Skeletal muscle satellite cell (primary cell): ENCODE measurements around the gene BAG2.

Source experiments
- H3K27me3 ChIP-seq: 2 replicates; pipeline ENCODE4 v1.7.0; 2013; ENCODE audit warnings: low read length; ENCODE audit not compliant: control insufficient read depth, insufficient read depth
- H3K36me3 ChIP-seq: 2 replicates; pipeline ENCODE4 v1.7.0; 2013; ENCODE audit warnings: mild to moderate bottlenecking, control low read depth, low read length; ENCODE audit not compliant: insufficient read depth
- H3K4me1 ChIP-seq: 2 replicates; pipeline ENCODE4 v1.7.0; 2013; ENCODE audit warnings: low read length; ENCODE audit not compliant: control insufficient read depth, insufficient read depth
- H3K4me2 ChIP-seq: 2 replicates; pipeline ENCODE4 v1.7.0; 2013; ENCODE audit warnings: mild to moderate bottlenecking, low read length
- H3K4me3 ChIP-seq: 2 replicates; pipeline ENCODE4 v1.7.0; 2013; ENCODE audit warnings: low read length
- H3K9ac ChIP-seq: 2 replicates; pipeline ENCODE4 v1.7.0; 2013; ENCODE audit warnings: mild to moderate bottlenecking, low read depth, low read length, moderate library complexity
- H3K9me3 ChIP-seq: replicated peaks from 2 replicates; pipeline ENCODE4 v1.7.0; 2013; ENCODE audit warnings: mild to moderate bottlenecking, control low read depth, low read length

Gene BAG2

DNA sequence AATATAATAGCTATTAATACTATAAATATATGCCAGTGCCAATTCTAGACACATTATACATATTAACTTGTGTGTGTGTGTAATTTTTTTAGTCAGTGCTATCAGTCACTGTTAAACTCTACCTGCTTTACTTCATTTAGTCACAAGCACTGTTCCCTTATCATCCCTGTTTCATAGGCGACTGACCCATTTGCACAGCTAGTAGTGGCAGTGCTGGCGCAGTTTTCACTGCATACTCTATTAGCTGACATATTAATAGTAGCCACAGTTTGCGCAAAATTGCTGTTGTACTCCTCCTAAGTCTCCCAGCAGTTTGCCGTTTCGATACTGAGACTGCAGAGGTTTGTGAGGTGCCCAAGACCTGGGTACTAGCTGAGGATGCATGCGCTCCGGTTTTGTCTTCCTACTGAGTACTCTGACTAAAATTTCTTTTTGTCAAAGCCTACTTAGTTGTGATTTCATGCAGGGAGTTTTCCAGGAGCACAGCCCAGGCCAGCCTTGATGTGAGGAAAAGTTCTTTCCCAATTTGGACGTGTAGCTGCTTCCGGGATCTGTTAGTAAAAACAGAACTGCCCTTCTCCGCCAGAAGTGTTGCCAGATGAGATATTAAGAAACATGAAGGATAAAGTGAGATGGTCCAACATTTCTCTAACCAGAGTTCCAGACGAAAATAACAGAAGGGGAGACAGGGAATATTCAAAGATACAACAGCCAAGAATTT is 5.6 kb downstream of the BAG2 start:
- peak overlapping the region; percentile 51 for H3K9ac ChIP-seq
- H3K9me3 ChIP-seq, result no peaks in the 10 kb centered on the region
- H3K36me3 ChIP-seq, result peaks cover 16% of the 10 kb centered on the region
- H3K27me3 ChIP-seq, result no peaks in the 10 kb centered on the region
- peak overlapping the region; percentile 80 for H3K4me2 ChIP-seq
- peaks cover 44% of the 10 kb centered on the region for H3K4me1 ChIP-seq
- peak overlapping the region; percentile 55 for H3K4me3 ChIP-seq

- peaks cover 44% of the 10 kb centered on the region for H3K36me3 ChIP-seq
- peaks cover 42% of the 10 kb centered on the region for H3K4me1 ChIP-seq
These were observed 8.5 kb downstream of the BAG2 start for GRCh38 chr6:57180596-57180995.

DNA sequence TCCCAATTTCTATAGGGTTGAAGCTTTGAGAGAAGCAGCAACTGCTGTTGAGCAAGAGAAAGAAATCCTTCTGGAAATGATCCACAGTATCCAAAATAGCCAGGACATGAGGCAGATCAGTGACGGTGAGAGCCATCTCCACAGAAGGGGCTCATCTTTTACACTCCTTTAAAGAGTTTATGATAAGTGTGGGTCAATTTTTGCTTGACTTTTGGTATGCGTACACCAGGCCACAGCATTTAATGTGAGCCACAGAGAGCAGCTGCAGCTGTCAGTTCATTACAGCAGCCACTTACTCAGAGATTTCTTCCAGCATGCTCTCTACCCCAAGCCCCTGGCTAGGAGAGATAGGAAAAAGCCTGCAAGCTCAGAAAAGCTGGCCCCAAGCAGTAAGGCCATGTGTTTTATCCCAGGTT is 9.9 kb downstream of the BAG2 start:
- H3K9ac ChIP-seq, result peak overlapping the region; percentile 0
- H3K4me3 ChIP-seq, result no peak overlapping the region
- no peaks in the 10 kb centered on the region for H3K27me3 ChIP-seq
- no peak overlapping the region for H3K4me2 ChIP-seq
- peaks cover 33% of the 10 kb centered on the region for H3K4me1 ChIP-seq
- H3K36me3 ChIP-seq, result peaks cover 48% of the 10 kb centered on the region
- H3K9me3 ChIP-seq, result no peaks in the 10 kb centered on the region

More at GRCh38 chr6:57180596-57180995, 8.5 kb downstream of the BAG2 start:
- Histone ChIP-seq H3K27me3 (no peaks in the 10 kb centered on the region), H3K9me3 (no peaks in the 10 kb centered on the region), H3K4me2 (no peak overlapping the region), H3K4me3 (no peak overlapping the region), H3K9ac (no peak overlapping the region)

- H3K9ac ChIP-seq, result no peak overlapping the region
- peaks cover 53% of the 10 kb centered on the region for H3K36me3 ChIP-seq
- H3K9me3 ChIP-seq, result no peaks in the 10 kb centered on the region
- no peak overlapping the region for H3K4me3 ChIP-seq
- H3K4me1 ChIP-seq, result peaks cover 20% of the 10 kb centered on the region
- no peaks in the 10 kb centered on the region for H3K27me3 ChIP-seq
- no peak overlapping the region for H3K4me2 ChIP-seq
These were observed 11.2 kb downstream of the BAG2 start for GRCh38 chr6:57183336-57183735.

GRCh38 chr6:57190140-57190539 is 18.0 kb downstream of the BAG2 start:
- peaks cover 61% of the 10 kb centered on the region for H3K36me3 ChIP-seq
- no peak overlapping the region for H3K9ac ChIP-seq
- no peaks in the 10 kb centered on the region for H3K27me3 ChIP-seq
- H3K4me1 ChIP-seq, result no peaks in the 10 kb centered on the region
- H3K4me3 ChIP-seq, result no peak overlapping the region
- no peak overlapping the region for H3K4me2 ChIP-seq
- H3K9me3 ChIP-seq, result no peaks in the 10 kb centered on the region

DNA sequence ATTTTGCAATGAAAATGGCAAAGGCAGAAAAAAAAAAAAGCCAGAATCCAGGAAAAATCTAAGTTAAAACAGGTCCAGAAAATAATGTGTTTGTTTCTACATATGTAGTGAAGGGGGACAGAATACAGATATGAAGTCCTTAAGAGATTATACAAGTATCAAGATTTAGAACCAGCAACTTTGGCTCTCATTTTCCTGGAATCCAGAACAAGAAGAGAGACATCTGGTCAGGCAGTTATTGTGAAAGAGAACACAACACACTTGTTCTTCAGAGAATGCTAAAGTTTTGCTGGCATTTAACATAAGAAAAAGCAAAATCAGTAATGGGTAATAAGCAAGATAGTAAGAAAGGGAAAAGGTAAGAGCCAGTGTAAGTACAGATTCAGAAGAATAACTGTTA is 21.1 kb downstream of the BAG2 start:
- Histone ChIP-seq H3K4me3 (no peak overlapping the region), H3K36me3 (peaks cover 49% of the 10 kb centered on the region), H3K9me3 (no peaks in the 10 kb centered on the region), H3K9ac (no peak overlapping the region), H3K4me2 (no peak overlapping the region), H3K4me1 (no peaks in the 10 kb centered on the region), H3K27me3 (no peaks in the 10 kb centered on the region)

DNA sequence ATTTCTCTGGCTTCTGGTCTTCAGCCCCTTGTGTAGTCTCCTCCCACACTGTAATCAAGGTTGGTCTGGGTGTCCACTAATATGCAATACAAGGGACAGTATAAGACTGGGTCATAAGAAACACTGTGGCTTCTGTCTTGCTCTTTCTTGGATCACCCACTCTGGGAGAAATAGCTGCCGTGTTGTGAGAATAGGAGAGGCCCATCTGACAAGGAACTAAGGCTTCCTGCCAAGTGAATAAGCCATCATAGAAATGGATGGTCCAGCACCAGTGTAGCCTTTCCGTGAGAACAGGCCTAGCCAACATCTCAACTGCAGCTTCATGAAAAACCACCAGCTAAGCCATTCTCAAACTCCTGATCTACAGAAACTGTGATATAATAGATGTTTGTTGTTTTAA is 23.3 kb downstream of the BAG2 start:
- H3K36me3 ChIP-seq, result peaks cover 35% of the 10 kb centered on the region

DNA sequence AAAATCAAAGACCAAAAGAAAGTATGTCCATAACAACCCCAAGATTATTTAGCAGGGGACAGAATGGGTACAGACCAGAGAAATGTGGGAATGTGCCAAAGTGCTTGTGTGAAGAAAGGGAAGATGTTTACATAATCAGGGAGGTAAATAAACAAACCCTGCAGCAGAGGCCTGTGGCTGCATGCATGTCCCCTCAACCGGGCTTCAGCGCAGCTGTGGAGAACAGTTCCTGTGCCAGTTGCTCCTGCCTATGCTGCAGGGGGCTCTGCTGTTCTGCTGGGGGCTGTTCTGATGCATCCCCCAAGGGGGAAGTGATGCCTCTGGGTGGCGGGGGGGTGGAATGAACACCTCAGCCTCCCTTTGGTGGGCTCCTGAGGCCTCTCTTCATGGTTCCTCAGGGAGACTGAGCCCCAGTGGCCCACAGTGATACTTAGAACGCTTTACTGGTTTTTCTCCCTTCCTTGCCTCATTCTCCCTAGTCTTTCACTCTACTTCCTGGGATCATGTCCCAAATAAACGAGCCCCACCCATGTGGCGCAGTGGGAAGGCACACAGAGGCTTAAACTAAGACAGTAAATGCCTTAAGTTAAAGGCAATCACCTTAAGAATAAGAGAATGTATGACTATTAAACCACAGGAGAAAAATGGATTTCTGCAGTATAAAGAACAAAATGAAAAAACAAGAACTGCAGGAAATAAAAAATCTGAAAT is 27.0 kb downstream of the BAG2 start:
- peaks cover 7% of the 10 kb centered on the region for H3K36me3 ChIP-seq
- no peak overlapping the region for H3K9ac ChIP-seq
- H3K4me1 ChIP-seq, result peaks cover 12% of the 10 kb centered on the region
- no peak overlapping the region for H3K4me3 ChIP-seq
- no peaks in the 10 kb centered on the region for H3K9me3 ChIP-seq
- no peak overlapping the region for H3K4me2 ChIP-seq
- H3K27me3 ChIP-seq, result no peaks in the 10 kb centered on the region

More for the DNA sequence above, 23.3 kb downstream of the BAG2 start:
- Histone ChIP-seq H3K4me3 (no peak overlapping the region), H3K4me2 (no peak overlapping the region), H3K4me1 (peaks cover 12% of the 10 kb centered on the region), H3K27me3 (no peaks in the 10 kb centered on the region), H3K9ac (no peak overlapping the region), H3K9me3 (no peaks in the 10 kb centered on the region)

DNA sequence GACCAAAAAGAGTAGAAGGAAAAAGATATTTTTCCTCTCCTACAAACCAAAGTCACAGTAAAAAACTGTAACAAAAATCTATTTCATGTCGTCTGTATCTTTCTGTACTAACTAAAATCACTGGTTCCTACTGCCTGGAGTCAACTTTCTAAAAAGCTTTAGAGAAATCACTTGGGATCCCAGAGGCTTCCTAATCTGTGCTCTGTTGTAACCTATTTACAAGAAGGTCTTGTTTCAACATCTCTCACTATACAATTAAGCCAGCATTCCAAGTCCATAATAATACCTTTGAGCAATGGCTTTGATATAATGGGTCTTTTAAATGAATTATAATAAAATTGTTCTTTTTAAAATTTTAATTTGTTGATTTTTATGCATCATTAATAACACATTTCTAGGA is 29.6 kb downstream of the BAG2 start:
- Histone ChIP-seq H3K4me2 (no peak overlapping the region), H3K4me3 (no peak overlapping the region), H3K27me3 (no peaks in the 10 kb centered on the region), H3K9me3 (no peaks in the 10 kb centered on the region), H3K4me1 (peaks cover 12% of the 10 kb centered on the region), H3K36me3 (peaks cover 15% of the 10 kb centered on the region), H3K9ac (no peak overlapping the region)

DNA sequence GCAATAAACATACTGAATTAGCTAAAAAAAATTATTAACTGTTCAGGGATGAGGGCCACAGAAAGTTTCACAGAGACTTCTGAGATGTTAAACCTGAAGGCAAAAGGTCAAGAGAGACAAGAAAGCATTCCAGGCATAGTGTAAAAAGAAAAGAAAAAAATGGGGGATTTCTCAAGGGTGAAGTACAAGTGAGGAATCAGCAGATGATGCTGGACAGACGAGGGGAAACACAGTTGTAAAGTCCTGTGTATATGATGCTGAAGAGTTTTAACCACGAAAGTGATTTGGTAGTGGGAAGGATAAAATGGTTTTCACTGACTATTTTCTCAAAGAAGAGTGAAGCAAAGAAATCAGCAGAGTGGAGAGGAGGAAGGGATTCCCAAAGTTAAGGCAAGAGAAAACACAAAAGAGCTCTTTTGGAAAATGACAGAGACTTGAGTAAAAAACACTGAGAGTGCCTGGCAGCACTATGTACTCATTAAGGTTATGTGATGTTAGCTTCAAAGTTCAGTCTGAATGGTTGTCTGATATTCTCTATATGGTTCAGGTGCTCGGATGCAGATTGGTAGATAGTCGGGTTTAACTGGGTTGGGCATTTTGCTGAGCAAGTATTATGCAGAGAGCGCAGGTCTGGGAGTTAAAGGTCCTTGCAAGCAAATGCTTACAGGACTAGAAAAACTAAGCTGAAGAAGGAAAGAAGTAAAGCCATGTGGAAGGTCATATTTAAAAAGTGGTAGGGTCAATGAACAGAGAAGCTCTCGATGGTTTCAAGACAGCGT is 33.6 kb downstream of the BAG2 start:
- Histone ChIP-seq H3K4me2 (no peak overlapping the region), H3K27me3 (no peaks in the 10 kb centered on the region), H3K36me3 (peaks cover 20% of the 10 kb centered on the region), H3K4me3 (no peak overlapping the region), H3K4me1 (peaks cover 8% of the 10 kb centered on the region), H3K9me3 (no peaks in the 10 kb centered on the region), H3K9ac (no peak overlapping the region)

- Histone ChIP-seq H3K36me3 (peaks cover 20% of the 10 kb centered on the region), H3K9me3 (no peaks in the 10 kb centered on the region), H3K4me2 (peak overlapping the region; percentile 2), H3K4me1 (peaks cover 8% of the 10 kb centered on the region), H3K27me3 (no peaks in the 10 kb centered on the region), H3K9ac (no peak overlapping the region), H3K4me3 (no peak overlapping the region)
These were observed 35.0 kb downstream of the BAG2 start for GRCh38 chr6:57207141-57207540.
